Testis (tissue), 3 donors: ENCODE results near the gene GPLD1. TPM values are rescaled to one million over a fixed set of nuclear protein-coding genes. Genes with fewer than 3 reads are reported as not detected.

Experiments
- DNase-seq: peaks from one replicate; pipeline ENCODE4 v3.0.0-alpha.2; 2019
- H3K27ac ChIP-seq, 2 donors: fragments of 200-600 bp; sonication (generic); one replicate each; pipeline ENCODE4 v1.5.1; 2019
- H3K27me3 ChIP-seq: fragments of 200-600 bp; sonication (generic); one replicate; pipeline ENCODE4 v1.5.1; 2019
- H3K36me3 ChIP-seq: fragments of 200-600 bp; sonication (generic); one replicate; pipeline ENCODE4 v1.5.1; 2017; ENCODE audit warnings: low read depth; ENCODE audit errors: missing control alignments
- H3K4me1 ChIP-seq: fragments of 200-600 bp; sonication (generic); one replicate; pipeline ENCODE4 v1.5.1; 2019
- H3K4me3 ChIP-seq, 2 donors: fragments of 200-600 bp; sonication (generic); one replicate each; pipeline ENCODE4 v1.5.1; 2017 to 2019
- H3K9me3 ChIP-seq: fragments of 200-600 bp; sonication (generic); one replicate; pipeline ENCODE4 v1.5.1; 2017
- CTCF ChIP-seq, 3 experiments: fragments of 450-650 bp in 2 of 3; fragments of 200-600 bp in 1 of 3; sonication (generic) in 1 of 3; IDR thresholded peaks; one replicate each; pipeline ENCODE4 v1.5.1; 2016 to 2019; ENCODE audit warnings: antibody characterized with exemption in 3 of 3, mild to moderate bottlenecking in 2 of 3, moderate library complexity in 1 of 3
- POLR2A ChIP-seq: fragments of 450-650 bp; IDR thresholded peaks from one replicate; pipeline ENCODE4 v1.6.1; 2017; ENCODE audit warnings: antibody characterized with exemption, mild to moderate bottlenecking, moderate library complexity
- WGBS, 2 donors: methylation state at CpG; one replicate each; pipeline ENCODE4 v1.1.5; 2018; 5-methylcytosine and 5-hydroxymethylcytosine counted together
- intact Hi-C: fragments of 100-400 bp; cut with DNase I; formaldehyde crosslinking; loops from one replicate; pipeline ENCODE4 v1.15.1; 2023; ENCODE audit warnings: low total_unique reads
- polyA plus RNA-seq: library from polyadenylated mRNA; stranded (reverse); fragments of 350-450 nt; fragmentation: Illumina TruSeq; extraction: RNeasy Lipid Tissue Mini Kit (QIAGEN cat#74804); gene quantifications from one replicate; pipeline ENCODE4 v1.2.3, GENCODE V29; 2014; ENCODE audit warnings: low read depth, low replicate concordance; ENCODE audit not compliant: insufficient read depth
- total RNA-seq, 2 donors: library from RNA; depleted of rRNA; stranded (reverse); fragments of >200 nt; gene quantifications; one replicate each; pipeline ENCODE4 v1.2.3, GENCODE V29; 2016

The GPLD1 gene
- total and polyA plus RNA-seq, 3 donors from 2014 or later, result 3.9 to 15.6 (median 10.7) TPM

GRCh38 chr6:24458941-24459340 is 30.4 kb downstream of the GPLD1 start:
- TF ChIP-seq CTCF (IDR thresholded peaks at IDR 0.05) (no peak), POLR2A (no peak)
- Histone ChIP-seq H3K9me3 (no peaks in the 10 kb centered on the region), H3K4me3 (no peak overlapping the region), H3K27me3 (no peaks in the 10 kb centered on the region), H3K36me3 (no peaks in the 10 kb centered on the region), H3K27ac (no peak overlapping the region), H3K4me1 (no peaks in the 10 kb centered on the region)
- WGBS, 2 donors, result 95 to 96% methylated on average over 2 of the region's 2 CpGs
- DNase-seq, result no peak
- intact Hi-C loops, result no loop called here

- Histone ChIP-seq H3K9me3 (no peaks in the 10 kb centered on the region), H3K36me3 (no peaks in the 10 kb centered on the region), H3K27ac (no peak overlapping the region), H3K27me3 (no peaks in the 10 kb centered on the region), H3K4me1 (no peaks in the 10 kb centered on the region), H3K4me3 (no peak overlapping the region)
- no peak for DNase-seq
- 78 to 86% methylated on average over 4 of the region's 4 CpGs for WGBS, 2 donors
- TF ChIP-seq CTCF (IDR thresholded peaks at IDR 0.05) (no peak), POLR2A (no peak)
- intact Hi-C loops, result no loop called here
Measured at GRCh38 chr6:24458134-24458533, 31.2 kb downstream of the GPLD1 start.

DNA sequence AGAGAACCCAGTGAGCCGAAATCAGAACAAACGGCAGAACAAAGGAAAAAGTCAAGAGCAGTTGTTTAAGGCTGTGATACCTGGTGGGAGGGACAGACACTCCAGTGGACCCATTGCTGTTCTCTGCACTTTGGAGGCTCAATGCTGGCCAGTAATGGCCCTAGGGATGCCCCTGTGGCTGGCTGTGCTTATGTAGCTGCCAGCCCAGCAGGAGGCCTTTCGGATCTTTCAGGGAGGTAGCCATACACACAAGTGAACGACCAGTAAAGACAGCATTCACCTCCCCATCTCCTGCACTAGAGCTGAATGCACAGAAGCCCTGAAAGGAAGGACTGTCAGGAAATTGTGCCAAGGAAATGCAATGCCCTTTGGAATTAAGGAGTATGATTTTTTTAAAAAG is 34.3 kb downstream of the GPLD1 start:
- Histone ChIP-seq H3K27me3 (no peaks in the 10 kb centered on the region), H3K27ac (no peak overlapping the region), H3K36me3 (no peaks in the 10 kb centered on the region), H3K4me3 (no peak overlapping the region), H3K9me3 (no peaks in the 10 kb centered on the region), H3K4me1 (no peaks in the 10 kb centered on the region)
- intact Hi-C loops, result no loop called here
- TF ChIP-seq POLR2A (no peak), CTCF (IDR thresholded peaks at IDR 0.05) (no peak)
- whole genome bisulfite sequencing, 2 donors, result 93 to 94% methylated on average over 4 of the region's 4 CpGs
- DNase-seq, result no peak

- Histone ChIP-seq H3K9me3 (no peaks in the 10 kb centered on the region), H3K27me3 (no peaks in the 10 kb centered on the region), H3K27ac (no peak overlapping the region), H3K4me3 (no peak overlapping the region), H3K4me1 (no peaks in the 10 kb centered on the region), H3K36me3 (no peaks in the 10 kb centered on the region)
- intact Hi-C loops, result no loop called here
- TF ChIP-seq POLR2A, result no peak
- 81 to 95% methylated on average over 5 of the region's 5 CpGs for WGBS, 2 donors
- no peak for DNase-seq
Measured at GRCh38 chr6:24454452-24454851, 34.9 kb downstream of the GPLD1 start.

- Histone ChIP-seq H3K4me3 (no peak overlapping the region), H3K4me1 (no peaks in the 10 kb centered on the region), H3K36me3 (no peaks in the 10 kb centered on the region), H3K27ac (no peak overlapping the region), H3K9me3 (no peaks in the 10 kb centered on the region), H3K27me3 (no peaks in the 10 kb centered on the region)
- no peak for DNase-seq
- intact Hi-C loops, result no loop called here
- TF ChIP-seq CTCF (IDR thresholded peaks at IDR 0.05) (no peak), POLR2A (no peak)
- 98 to 100% methylated on average over 1 to 10 of the region's 10 CpGs for WGBS, 2 donors
Measured at GRCh38 chr6:24453921-24454320, 35.5 kb downstream of the GPLD1 start.
